Measurements from ENCODE around the gene MYO5C.
"Not testable (repeated sequence)": the region's sequence is repeated elsewhere in the genome, so short reads cannot be mapped to it uniquely, and the experiment has no call there.

The MYO5C gene

GRCh38 chr15:52200831-52201365 lies 94.7 kb downstream of the MYO5C start:
- DNase-seq: no peak

- no peak for DNase-seq
Observed at GRCh38 chr15:52199271-52199670, 96.3 kb downstream of the MYO5C start.

- DNase-seq: no peak
Observed at GRCh38 chr15:52196891-52197290, 98.7 kb downstream of the MYO5C start.

GRCh38 chr15:52193791-52194190 lies 101.8 kb downstream of the MYO5C start:
- DNase-seq: no peak

- no peak for DNase-seq
Observed at GRCh38 chr15:52193321-52193720, 102.3 kb downstream of the MYO5C start.

GRCh38 chr15:52191207-52191606 lies 104.4 kb downstream of the MYO5C start, which contains the start of gene GNB5:
TSS of gene GNB5 (minus strand) at chr15:52191392. CDS start at chr15:52184676, 6,716 bp downstream.
- DNase-seq: no peak

- DNase-seq: no peak
Observed at GRCh38 chr15:52186651-52187486, 108.7 kb downstream of the MYO5C start.

GRCh38 chr15:52185151-52185561 lies 110.4 kb downstream of the MYO5C start:
- no peak for DNase-seq

- DNase-seq: no peak
Observed at GRCh38 chr15:52184721-52185120, 110.9 kb downstream of the MYO5C start.

- peak; percentile 39 for DNase-seq
Observed at GRCh38 chr15:52183562-52184173, 111.9 kb downstream of the MYO5C start.

GRCh38 chr15:52181938-52182780 lies 113.4 kb downstream of the MYO5C start:
- DNase-seq: no peak

- DNase-seq: no peak
Observed at GRCh38 chr15:52180851-52181450, 114.7 kb downstream of the MYO5C start.

- peak; percentile 46 for DNase-seq
Observed at GRCh38 chr15:52180196-52180835, 115.3 kb downstream of the MYO5C start.

- DNase-seq: peak; percentile 92
Observed at GRCh38 chr15:52179278-52180195, 116.1 kb downstream of the MYO5C start.

- no peak for DNase-seq
Observed at GRCh38 chr15:52178765-52179164, 116.8 kb downstream of the MYO5C start.

GRCh38 chr15:52172869-52173268 lies 122.7 kb downstream of the MYO5C start:
- no peak for DNase-seq

- no peak for DNase-seq
Observed at GRCh38 chr15:52171807-52172206, 123.8 kb downstream of the MYO5C start.

GRCh38 chr15:52171386-52171785 lies 124.2 kb downstream of the MYO5C start:
- peak; percentile 11 for DNase-seq

GRCh38 chr15:52170199-52170598 lies 125.4 kb downstream of the MYO5C start:
- not testable (repeated sequence) for DNase-seq

- DNase-seq: not testable (repeated sequence)
Observed at GRCh38 chr15:52165494-52166131, 130.0 kb downstream of the MYO5C start.

Measured in stimulated activated CD4-positive, alpha-beta T cell treated with anti-CD3 and anti-CD28 coated beads, Interleukin-15, amount 100 ng/mL, for 24 hours (primary cell).